A673 (cell line): Measurements from ENCODE around the gene OR10P1. TPM values are rescaled to one million over a fixed set of nuclear protein-coding genes. Genes with fewer than 3 reads are reported as not detected.

ENCODE experiments used
- BruUV-seq: library from RNA; stranded (reverse); fragments of 400-500 nt; replicated peaks from 2 replicates; lab custom pipeline; 2021; lab: Mats Ljungman, UMichigan
- CTCF ChIA-PET: fragments of 300-600 bp; sonication (Branson Sonifier 250); formaldehyde crosslinking; loops from one replicate; lab custom pipeline; 2022; ENCODE audit warnings: antibody characterized with exemption; lab: Charles Lee
- POLR2A ChIA-PET: fragments of 300-600 bp; sonication (Branson Sonifier 250); formaldehyde crosslinking; loops from one replicate; lab custom pipeline; 2022; ENCODE audit warnings: antibody characterized with exemption; ENCODE audit not compliant: low non-redundant PET; lab: Charles Lee
- DNase-seq: peaks from one replicate; pipeline ENCODE4 v3.0.0-alpha.2; 2015; ENCODE audit warnings: low spot score
- H3K27ac ChIP-seq: fragments of 200-600 bp; sonication (generic); 2 replicates; pipeline ENCODE4 v1.5.1; 2016; ENCODE audit warnings: mixed run types, low read depth, mild to moderate bottlenecking, mixed read lengths, antibody characterized with exemption, low read length; ENCODE audit not compliant: poor library complexity, severe bottlenecking
- H3K27me3 ChIP-seq: fragments of 200-600 bp; sonication (generic); replicated peaks from 2 replicates; pipeline ENCODE4 v1.6.1; 2017; ENCODE audit warnings: mixed run types, low read depth, mild to moderate bottlenecking, mixed read lengths, antibody characterized with exemption, low read length; ENCODE audit not compliant: insufficient read depth, poor library complexity
- H3K36me3 ChIP-seq: fragments of 200-600 bp; sonication (generic); 2 replicates; pipeline ENCODE4 v1.6.1; 2016; ENCODE audit warnings: mixed run types, mild to moderate bottlenecking, mixed read lengths, antibody characterized with exemption, low read length; ENCODE audit not compliant: insufficient read depth, poor library complexity, severe bottlenecking
- H3K4me1 ChIP-seq: fragments of 200-600 bp; sonication (generic); 2 replicates; pipeline ENCODE4 v1.6.1; 2017; ENCODE audit warnings: mixed run types, mild to moderate bottlenecking, mixed read lengths, antibody characterized with exemption, low read length; ENCODE audit not compliant: insufficient read depth, poor library complexity, severe bottlenecking
- H3K4me3 ChIP-seq: fragments of 200-600 bp; sonication (generic); 2 replicates; pipeline ENCODE4 v1.5.1; 2016; ENCODE audit warnings: low read depth, mixed run types, mild to moderate bottlenecking, mixed read lengths, low read length; ENCODE audit not compliant: poor library complexity, severe bottlenecking
- H3K9me3 ChIP-seq: fragments of 200-600 bp; sonication (generic); 2 replicates; pipeline ENCODE4 v1.6.1; 2016; ENCODE audit warnings: mixed run types, low read depth, mild to moderate bottlenecking, mixed read lengths, antibody characterized with exemption, low read length; ENCODE audit not compliant: poor library complexity, severe bottlenecking
- CTCF ChIP-seq: fragments of 300-800, 200-600 bp; sonication (generic); conservative IDR thresholded peaks from 2 replicates; pipeline ENCODE4 v1.5.1; 2017; ENCODE audit warnings: low read depth, mild to moderate bottlenecking, antibody characterized with exemption, low read length, moderate library complexity, mixed read lengths
- EZH2 ChIP-seq: fragments of 200-600 bp; sonication (generic); IDR thresholded peaks from 2 replicates; pipeline ENCODE4 v1.6.1; 2017; ENCODE audit warnings: borderline replicate concordance, low read depth, mild to moderate bottlenecking, mixed read lengths, antibody characterized with exemption, low read length; ENCODE audit not compliant: poor library complexity, severe bottlenecking
- intact Hi-C: fragments of 100-400 bp; cut with micrococcal nuclease; formaldehyde crosslinking; loops from one replicate; pipeline ENCODE4 v1.10.0; 2022; ENCODE audit not compliant: unreplicated experiment
- total RNA-seq: library from RNA; stranded (reverse); gene quantifications from 2 replicates; pipeline ENCODE4 v1.2.3, GENCODE V29; 2021

Gene OR10P1
- total RNA-seq, 1 experiment from 2014 or later: not detected

- ChIA-PET POLR2A (no interaction called here), CTCF (interaction anchor here (1.1 to 1.3 kb wide), 2 partner anchors 15 to 72 kb away, joined by 3 to 4 read pairs; partner anchors contain the start of gene CD63)
- no peaks in the 10 kb centered on the region for H3K4me1 ChIP-seq
- no peak overlapping the region for H3K27ac ChIP-seq
- no peaks in the 10 kb centered on the region for H3K36me3 ChIP-seq
- intact Hi-C loops: loop anchor here (5.0 kb wide), 1 partner anchor 65 kb away; the partner anchor contains the start of gene RDH5
- no peaks in the 10 kb centered on the region for H3K9me3 ChIP-seq
- no peak for DNase-seq
- no peak for TF ChIP-seq CTCF
- TF ChIP-seq EZH2: no peak
- no peak overlapping the region for H3K4me3 ChIP-seq
- no TSS peak for BruUV-seq
- no peaks in the 10 kb centered on the region for H3K27me3 ChIP-seq
These were observed 20.5 kb downstream of the OR10P1 start for GRCh38 chr12:55657212-55657611.

GRCh38 chr12:55658212-55658611 is 21.5 kb downstream of the OR10P1 start:
- H3K36me3 ChIP-seq: no peaks in the 10 kb centered on the region
- no peak overlapping the region for H3K4me3 ChIP-seq
- no peaks in the 10 kb centered on the region for H3K27me3 ChIP-seq
- H3K4me1 ChIP-seq: no peaks in the 10 kb centered on the region
- intact Hi-C loops: loop anchor here (5.0 kb wide), 1 partner anchor 64 kb away; the partner anchor contains the start of gene RDH5
- CTCF ChIA-PET: interaction anchor here (0.5 to 1.3 kb wide), 4 partner anchors 62 to 187 kb away, joined by 3 to 4 read pairs (median 3); partner anchors contain the start of gene CD63
- BruUV-seq: no TSS peak
- TF ChIP-seq CTCF: no peak
- TF ChIP-seq EZH2: no peak
- no peak for DNase-seq
- H3K27ac ChIP-seq: no peak overlapping the region
- POLR2A ChIA-PET: no interaction called here
- no peaks in the 10 kb centered on the region for H3K9me3 ChIP-seq

GRCh38 chr12:55658635-55659391 is 22.1 kb downstream of the OR10P1 start:
- no TSS peak for BruUV-seq
- no peak for DNase-seq
- no peaks in the 10 kb centered on the region for H3K36me3 ChIP-seq
- H3K4me1 ChIP-seq: no peaks in the 10 kb centered on the region
- H3K27ac ChIP-seq: no peak overlapping the region
- intact Hi-C loops: loop anchor here (1.0 to 5.0 kb wide), 2 partner anchors 63 to 78 kb away; partner anchors contain the start of gene RDH5
- no peaks in the 10 kb centered on the region for H3K9me3 ChIP-seq
- no peaks in the 10 kb centered on the region for H3K27me3 ChIP-seq
- TF ChIP-seq CTCF: no peak
- TF ChIP-seq EZH2: no peak
- no peak overlapping the region for H3K4me3 ChIP-seq
- POLR2A ChIA-PET: no interaction called here
- CTCF ChIA-PET: no interaction called here
